ENCODE results near the gene FRMPD4. TPM values are rescaled to one million over a fixed set of nuclear protein-coding genes. Genes with fewer than 3 reads are reported as not detected.

FRMPD4 gene
- total RNA-seq, 4 donors from 2014 or later = under 0.01 to 0.39 (median 0.30) TPM; not detected in 1

DNA sequence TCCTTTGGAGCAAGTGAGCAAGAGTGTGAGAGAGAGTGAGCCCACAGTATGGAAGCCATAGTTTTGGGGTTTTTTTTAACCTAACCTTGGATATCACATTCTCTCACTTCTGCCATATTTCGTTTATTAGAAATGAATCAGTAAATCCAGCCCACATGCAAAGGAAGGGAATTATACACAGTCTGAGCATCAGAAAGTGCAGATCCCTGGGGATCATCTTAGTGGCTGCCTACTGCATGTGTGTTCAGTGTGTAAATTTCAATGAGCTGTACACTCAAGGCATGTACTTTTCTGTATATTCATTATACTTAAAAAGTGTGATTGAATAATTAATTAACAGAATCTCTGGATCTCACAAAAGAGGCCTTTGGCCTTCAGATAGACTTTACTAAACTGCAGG lies 519.2 kb downstream of the FRMPD4 start:
- H3K4me1 ChIP-seq = no peaks in the 10 kb centered on the region
- no peaks in the 10 kb centered on the region for H3K27me3 ChIP-seq
- 60 to 73% methylated on average over 1 of the region's 1 CpG for WGBS, 2 donors
- no peak overlapping the region for H3K4me3 ChIP-seq
- DNase-seq (ENCODE audit: low spot score in 2 of 2) = no peak
- H3K36me3 ChIP-seq = no peaks in the 10 kb centered on the region
- TF ChIP-seq, protein P1, sequence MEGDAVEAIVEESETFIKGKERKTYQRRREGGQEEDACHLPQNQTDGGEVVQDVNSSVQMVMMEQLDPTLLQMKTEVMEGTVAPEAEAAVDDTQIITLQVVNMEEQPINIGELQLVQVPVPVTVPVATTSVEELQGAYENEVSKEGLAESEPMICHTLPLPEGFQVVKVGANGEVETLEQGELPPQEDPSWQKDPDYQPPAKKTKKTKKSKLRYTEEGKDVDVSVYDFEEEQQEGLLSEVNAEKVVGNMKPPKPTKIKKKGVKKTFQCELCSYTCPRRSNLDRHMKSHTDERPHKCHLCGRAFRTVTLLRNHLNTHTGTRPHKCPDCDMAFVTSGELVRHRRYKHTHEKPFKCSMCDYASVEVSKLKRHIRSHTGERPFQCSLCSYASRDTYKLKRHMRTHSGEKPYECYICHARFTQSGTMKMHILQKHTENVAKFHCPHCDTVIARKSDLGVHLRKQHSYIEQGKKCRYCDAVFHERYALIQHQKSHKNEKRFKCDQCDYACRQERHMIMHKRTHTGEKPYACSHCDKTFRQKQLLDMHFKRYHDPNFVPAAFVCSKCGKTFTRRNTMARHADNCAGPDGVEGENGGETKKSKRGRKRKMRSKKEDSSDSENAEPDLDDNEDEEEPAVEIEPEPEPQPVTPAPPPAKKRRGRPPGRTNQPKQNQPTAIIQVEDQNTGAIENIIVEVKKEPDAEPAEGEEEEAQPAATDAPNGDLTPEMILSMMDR (IDR thresholded peaks at IDR 0.05) = no peak
- TF ChIP-seq POLR2A (IDR thresholded peaks at IDR 0.05) (no peak), EP300 (IDR thresholded peaks at IDR 0.05) (no peak)
- H3K9me3 ChIP-seq = no peaks in the 10 kb centered on the region
- H3K27ac ChIP-seq = no peak overlapping the region

- DNase-seq (ENCODE audit: low spot score in 2 of 2) = no peak
- 26 to 57% methylated on average over 1 of the region's 1 CpG for WGBS, 2 donors
- H3K4me1 ChIP-seq = no peaks in the 10 kb centered on the region
- H3K27ac ChIP-seq = no peak overlapping the region
- H3K27me3 ChIP-seq = no peaks in the 10 kb centered on the region
- no peaks in the 10 kb centered on the region for H3K36me3 ChIP-seq
- no peak overlapping the region for H3K4me3 ChIP-seq
- H3K9me3 ChIP-seq = no peaks in the 10 kb centered on the region
- TF ChIP-seq EP300 (IDR thresholded peaks at IDR 0.05) = no peak
- no peak for TF ChIP-seq POLR2A (IDR thresholded peaks at IDR 0.05)
- TF ChIP-seq, protein P1 (IDR thresholded peaks at IDR 0.05) = no peak
These were observed 519.6 kb downstream of the FRMPD4 start for GRCh38 chrX:12657881-12658280.

GRCh38 chrX:12661464-12661863 lies 523.2 kb downstream of the FRMPD4 start:
- H3K9me3 ChIP-seq = peaks cover 0 to 4% (median 0%) of the 10 kb centered on the region in 4 donors
- H3K36me3 ChIP-seq = no peaks in the 10 kb centered on the region
- TF ChIP-seq POLR2A (IDR thresholded peaks at IDR 0.05) (no peak), EP300 (IDR thresholded peaks at IDR 0.05) (no peak)
- TF ChIP-seq, protein P1 (IDR thresholded peaks at IDR 0.05) = no peak
- 78 to 90% methylated on average over 2 of the region's 2 CpGs for WGBS, 2 donors
- no peak overlapping the region for H3K4me3 ChIP-seq
- H3K27ac ChIP-seq = no peak overlapping the region
- DNase-seq (ENCODE audit: low spot score in 2 of 2) = no peak
- no peaks in the 10 kb centered on the region for H3K4me1 ChIP-seq
- H3K27me3 ChIP-seq = no peaks in the 10 kb centered on the region

- 66 to 77% methylated on average over 3 of the region's 3 CpGs for WGBS, 2 donors
- no peaks in the 10 kb centered on the region for H3K4me1 ChIP-seq
- no peak overlapping the region for H3K27ac ChIP-seq
- TF ChIP-seq EP300 (IDR thresholded peaks at IDR 0.05) = no peak
- TF ChIP-seq, protein P1 (IDR thresholded peaks at IDR 0.05) = no peak
- TF ChIP-seq POLR2A (IDR thresholded peaks at IDR 0.05) = no peak
- no peak for DNase-seq (ENCODE audit: low spot score in 2 of 2)
- peaks cover 0 to 3% (median 0%) of the 10 kb centered on the region in 4 donors for H3K9me3 ChIP-seq
- no peaks in the 10 kb centered on the region for H3K36me3 ChIP-seq
- no peaks in the 10 kb centered on the region for H3K27me3 ChIP-seq
- no peak overlapping the region for H3K4me3 ChIP-seq
These were observed 534.3 kb downstream of the FRMPD4 start for GRCh38 chrX:12672367-12673106.

- TF ChIP-seq POLR2A (IDR thresholded peaks at IDR 0.05) (no peak), EP300 (IDR thresholded peaks at IDR 0.05) (no peak)
- TF ChIP-seq, protein P1 (IDR thresholded peaks at IDR 0.05) = no peak
- DNase-seq (ENCODE audit: low spot score in 2 of 2) = no peak
- Histone ChIP-seq H3K27me3 (no peaks in the 10 kb centered on the region), H3K36me3 (no peaks in the 10 kb centered on the region), H3K4me1 (no peaks in the 10 kb centered on the region), H3K27ac (no peak overlapping the region), H3K9me3 (peaks cover 0 to 3% (median 0%) of the 10 kb centered on the region in 4 donors), H3K4me3 (no peak overlapping the region)
- WGBS, 2 donors = 57 to 59% methylated on average over 2 of the region's 2 CpGs
These were observed 535.2 kb downstream of the FRMPD4 start for GRCh38 chrX:12673487-12673886.

Data from tibial nerve (tissue), 4 donors.